Measurements from ENCODE around the gene IRX2.

- no peak for TF ChIP-seq CTCF (IDR thresholded peaks at IDR 0.05; ENCODE audit: poor library complexity, severe bottlenecking)
- TF ChIP-seq POLR2AphosphoS5 (IDR thresholded peaks at IDR 0.05), result no peak
- no peak for TF ChIP-seq EZH2 (IDR thresholded peaks at IDR 0.05; ENCODE audit: borderline replicate concordance, insufficient read depth, low read length, poor library complexity, severe bottlenecking)
These were observed 42.7 kb downstream of the IRX2 start for GRCh38 chr5:2708751-2709150.

Data from neural cell (in vitro differentiated cells).